ENCODE measurements around the gene RPS6KA4. TPM values are rescaled to one million over a fixed set of nuclear protein-coding genes. Genes with fewer than 3 reads are reported as not detected.
"Not testable (repeated sequence)": the region's sequence is repeated elsewhere in the genome, so short reads cannot be mapped to it uniquely, and the experiment has no call there.

The RPS6KA4 gene
- total RNA-seq, 2 donors from 2014 or later = 18.9 to 23.7 TPM

DNA sequence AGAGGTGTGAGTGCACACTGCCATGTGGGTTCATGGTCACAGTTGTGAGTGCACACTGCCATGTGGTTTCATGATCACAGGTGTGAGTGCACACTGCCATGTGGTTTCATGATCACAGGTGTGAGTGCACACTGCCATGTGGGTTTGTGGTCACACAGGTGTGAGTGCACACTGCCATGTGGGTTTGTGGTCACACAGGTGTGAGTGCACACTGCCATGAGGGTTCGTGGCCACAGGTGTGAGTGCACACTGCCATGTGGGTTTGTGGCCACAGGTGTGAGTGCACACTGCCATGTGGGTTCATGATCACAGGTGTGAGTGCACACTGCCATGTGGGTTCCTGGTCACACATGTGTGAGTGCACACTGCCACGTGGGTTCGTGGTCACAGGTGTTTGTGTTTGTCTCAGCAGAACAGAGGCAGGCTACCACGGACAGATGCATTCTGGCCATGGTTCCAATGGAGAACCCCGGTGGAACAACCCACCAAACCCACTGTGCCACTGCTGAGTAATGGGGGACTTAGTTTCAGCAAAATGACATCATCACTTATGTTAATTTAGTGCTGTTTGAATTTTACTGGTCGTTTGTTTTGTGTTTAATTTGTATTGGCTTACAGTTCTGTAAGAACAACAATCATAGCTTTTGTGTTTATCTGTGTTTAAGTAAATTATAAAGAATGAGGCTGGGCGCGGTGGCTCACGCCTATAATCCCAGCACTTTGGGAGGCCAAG, 57.2 kb downstream of the RPS6KA4 start:
- Histone ChIP-seq H3K36me3 (no peaks in the 10 kb centered on the region), H3K4me1 (replicated peaks) (no peaks in the 10 kb centered on the region), H3K27ac (no peak overlapping the region), H3K9me3 (no peaks in the 10 kb centered on the region), H3K4me3 (no peak overlapping the region), H3K27me3 (replicated peaks; ENCODE audit: insufficient read depth) (no peaks in the 10 kb centered on the region)
- TF ChIP-seq POLR2A (IDR thresholded peaks at IDR 0.05) (no peak), POLR2AphosphoS5 (IDR thresholded peaks at IDR 0.05) (no peak)
- TF ChIP-seq, protein P1, sequence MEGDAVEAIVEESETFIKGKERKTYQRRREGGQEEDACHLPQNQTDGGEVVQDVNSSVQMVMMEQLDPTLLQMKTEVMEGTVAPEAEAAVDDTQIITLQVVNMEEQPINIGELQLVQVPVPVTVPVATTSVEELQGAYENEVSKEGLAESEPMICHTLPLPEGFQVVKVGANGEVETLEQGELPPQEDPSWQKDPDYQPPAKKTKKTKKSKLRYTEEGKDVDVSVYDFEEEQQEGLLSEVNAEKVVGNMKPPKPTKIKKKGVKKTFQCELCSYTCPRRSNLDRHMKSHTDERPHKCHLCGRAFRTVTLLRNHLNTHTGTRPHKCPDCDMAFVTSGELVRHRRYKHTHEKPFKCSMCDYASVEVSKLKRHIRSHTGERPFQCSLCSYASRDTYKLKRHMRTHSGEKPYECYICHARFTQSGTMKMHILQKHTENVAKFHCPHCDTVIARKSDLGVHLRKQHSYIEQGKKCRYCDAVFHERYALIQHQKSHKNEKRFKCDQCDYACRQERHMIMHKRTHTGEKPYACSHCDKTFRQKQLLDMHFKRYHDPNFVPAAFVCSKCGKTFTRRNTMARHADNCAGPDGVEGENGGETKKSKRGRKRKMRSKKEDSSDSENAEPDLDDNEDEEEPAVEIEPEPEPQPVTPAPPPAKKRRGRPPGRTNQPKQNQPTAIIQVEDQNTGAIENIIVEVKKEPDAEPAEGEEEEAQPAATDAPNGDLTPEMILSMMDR (IDR thresholded peaks at IDR 0.05) = no peak
- no peak for DNase-seq (ENCODE audit: low spot score)
- intact Hi-C loops (cut with DNase I) = no loop called here
- 77% methylated on average over 9 of the region's 9 CpGs for WGBS

GRCh38 chr11:64418233-64418632, 59.3 kb downstream of the RPS6KA4 start:
- H3K4me3 ChIP-seq; H3K27me3 ChIP-seq (replicated peaks; ENCODE audit: insufficient read depth); DNase-seq (ENCODE audit: low spot score); intact Hi-C loops (cut with DNase I); H3K36me3 ChIP-seq; H3K4me1 ChIP-seq (replicated peaks); H3K9me3 ChIP-seq; H3K27ac ChIP-seq: not testable (repeated sequence)
- 89% methylated on average over 7 of the region's 7 CpGs for WGBS

DNA sequence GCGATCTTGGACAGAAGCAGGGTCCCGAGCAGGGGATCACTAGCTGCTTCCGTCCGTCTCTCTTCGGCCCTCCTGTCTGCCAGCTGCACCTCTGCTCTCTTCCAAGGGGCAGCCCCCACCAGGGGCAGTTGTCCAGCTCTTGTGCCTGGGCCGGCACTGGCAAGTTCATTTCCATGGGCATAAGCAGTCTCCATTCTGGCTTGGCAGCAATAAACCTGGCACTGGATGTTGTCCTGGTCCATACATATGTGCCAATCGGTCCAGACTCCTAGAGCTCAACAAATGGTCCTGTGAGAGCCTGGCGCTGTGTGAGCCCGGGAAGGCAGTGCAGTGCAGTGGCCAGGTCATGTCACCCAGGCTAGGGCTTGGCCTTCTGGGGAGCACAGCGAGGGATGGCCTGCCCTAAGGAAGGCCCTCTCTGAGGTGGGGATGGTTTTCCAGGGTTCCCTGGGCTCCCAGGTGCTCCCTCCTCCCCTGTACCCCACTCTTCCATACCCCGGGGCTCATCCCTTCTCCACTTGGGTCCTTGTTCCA, 60.4 kb downstream of the RPS6KA4 start:
- WGBS = 95% methylated on average over 11 of the region's 11 CpGs
- no peak for DNase-seq (ENCODE audit: low spot score)
- Histone ChIP-seq H3K4me1 (replicated peaks) (no peaks in the 10 kb centered on the region), H3K27ac (no peak overlapping the region), H3K9me3 (no peaks in the 10 kb centered on the region), H3K36me3 (no peaks in the 10 kb centered on the region), H3K27me3 (replicated peaks; ENCODE audit: insufficient read depth) (no peaks in the 10 kb centered on the region), H3K4me3 (no peak overlapping the region)
- intact Hi-C loops (cut with DNase I) = no loop called here
- TF ChIP-seq, protein P1 (IDR thresholded peaks at IDR 0.05) = no peak
- no peak for TF ChIP-seq POLR2AphosphoS5 (IDR thresholded peaks at IDR 0.05)
- TF ChIP-seq POLR2A (IDR thresholded peaks at IDR 0.05) = no peak

DNA sequence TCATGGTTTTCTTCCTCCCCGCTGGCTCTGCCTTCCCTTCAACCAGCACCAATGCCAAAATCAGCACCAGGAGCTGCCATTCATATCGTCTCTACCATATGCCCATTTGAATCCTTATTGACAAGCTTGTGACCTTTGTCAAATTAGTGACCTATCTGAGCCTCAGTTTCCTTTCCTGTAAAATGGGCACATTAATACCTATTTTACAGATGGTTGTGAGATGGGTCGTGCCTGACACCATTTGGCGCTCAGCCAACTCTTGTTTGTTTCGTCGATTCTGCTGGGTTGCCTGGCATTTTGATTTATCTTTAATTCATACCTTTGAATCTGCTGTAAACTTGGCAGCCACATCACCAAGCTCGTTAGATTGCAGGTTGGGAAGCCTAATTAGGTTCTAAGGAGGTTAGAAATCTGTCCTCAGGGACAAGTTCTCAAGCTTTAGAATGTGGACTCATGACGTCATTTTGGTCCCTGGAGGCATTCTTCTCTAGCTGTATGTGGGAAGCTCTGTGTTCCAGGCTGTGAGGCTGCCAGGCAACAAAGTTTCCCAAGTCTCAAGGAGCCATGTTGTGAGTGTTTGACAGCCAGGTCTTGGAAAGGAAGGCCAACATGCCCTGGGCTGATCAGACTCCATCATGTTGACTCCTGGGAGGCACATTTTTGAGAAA, 61.0 kb downstream of the RPS6KA4 start:
- H3K4me3 ChIP-seq = no peak overlapping the region
- no peaks in the 10 kb centered on the region for H3K36me3 ChIP-seq
- TF ChIP-seq POLR2A (IDR thresholded peaks at IDR 0.05) (no peak), POLR2AphosphoS5 (IDR thresholded peaks at IDR 0.05) (no peak)
- TF ChIP-seq, protein P1 (IDR thresholded peaks at IDR 0.05) = no peak
- no peak overlapping the region for H3K27ac ChIP-seq
- H3K27me3 ChIP-seq (replicated peaks; ENCODE audit: insufficient read depth) = no peaks in the 10 kb centered on the region
- DNase-seq (ENCODE audit: low spot score) = no peak
- no peaks in the 10 kb centered on the region for H3K9me3 ChIP-seq
- intact Hi-C loops (cut with DNase I) = no loop called here
- no peaks in the 10 kb centered on the region for H3K4me1 ChIP-seq (replicated peaks)
- 54% methylated on average over 8 of the region's 8 CpGs for WGBS

MicroRNAs encoded within 50 kb of the gene (microRNA counts, 767-probe panel; counts per million panel counts)
- microRNA hsa-miR-1237 = 0 to 431 counts per million in 2 donors

Small RNA genes lying within 50 kb of the gene (microRNA-seq; reads per million reads assigned to microRNA genes)
- gene MIR1237 (1.1 reads per million, percentile 11 among the genes with 10 or more reads in this experiment), gene MIR7155 (not detected)

Small RNA genes lying within 50 kb of the gene (small RNA-seq; reads per million reads assigned to genes)
- gene MIR1237 (0 reads per million in 2 donors), gene MIR7155 (0 to 0.19 reads per million in 2 donors)

Other genes with a start within 250 kb of the RPS6KA4 start
- 10 to 100 TPM; 33.5 to 68.2 TPM for gene MACROD1, start 193.0 kb upstream of the RPS6KA4 start, total RNA-seq
- gene STIP1, start 173.0 kb upstream of the RPS6KA4 start, total RNA-seq = 100 to 1,000 TPM; 104 to 139 TPM
- 10 to 100 TPM in 1 of 2 donors, 1 to 10 TPM in 1; 5.3 to 12.8 TPM for gene FERMT3, start 152.4 kb upstream of the RPS6KA4 start, total RNA-seq
- gene TRPT1, start 133.0 kb upstream of the RPS6KA4 start, total RNA-seq = 10 to 100 TPM; 63.6 to 87.7 TPM
- gene NUDT22, start 132.9 kb upstream of the RPS6KA4 start, total RNA-seq = 10 to 100 TPM; 89.5 to 90.8 TPM
- gene DNAJC4, start 128.6 kb upstream of the RPS6KA4 start, total RNA-seq = 10 to 100 TPM; 55.8 to 63.8 TPM
- 10 to 100 TPM; 50.9 to 91.2 TPM for gene VEGFB, start 124.6 kb upstream of the RPS6KA4 start, total RNA-seq
- gene FKBP2, start 118.1 kb upstream of the RPS6KA4 start, total RNA-seq = 100 to 1,000 TPM; 138 to 164 TPM
- gene PPP1R14B, start 112.2 kb upstream of the RPS6KA4 start, total RNA-seq = 10 to 100 TPM; 60.5 to 69.3 TPM
- gene PLCB3, start 107.6 kb upstream of the RPS6KA4 start, total RNA-seq = 10 to 100 TPM; 26.3 to 43.1 TPM
- gene BAD, start 74.5 kb upstream of the RPS6KA4 start, total RNA-seq = 100 to 1,000 TPM; 140 to 161 TPM
- gene GPR137, start 73.3 kb upstream of the RPS6KA4 start, total RNA-seq = 10 to 100 TPM; 38.8 to 94.9 TPM
- gene KCNK4, start 67.9 kb upstream of the RPS6KA4 start, total RNA-seq = not detected
- gene CATSPERZ, start 58.8 kb upstream of the RPS6KA4 start, total RNA-seq = 10 to 100 TPM in 1 of 2 donors, not detected in 1; 44.3 TPM
- gene ESRRA, start 53.6 kb upstream of the RPS6KA4 start, total RNA-seq = 10 to 100 TPM; 38.7 to 54.7 TPM
- 100 to 1,000 TPM; 328 to 400 TPM for gene TRMT112, start 41.6 kb upstream of the RPS6KA4 start, total RNA-seq
- 100 to 1,000 TPM; 224 to 303 TPM for gene PRDX5, start 41.0 kb upstream of the RPS6KA4 start, total RNA-seq
- gene CCDC88B, start 19.0 kb upstream of the RPS6KA4 start, total RNA-seq = 1 to 10 TPM; 3.0 to 10.0 TPM
- not detected for gene SLC22A11, start 196.8 kb downstream of the RPS6KA4 start, total RNA-seq
- not detected for gene SLC22A12, start 232.1 kb downstream of the RPS6KA4 start, total RNA-seq